KMS-11 (cell line): ENCODE data around the gene RAI2.

Experiments used
- H2AFZ ChIP-seq: fragments of 200-600 bp; sonication (generic); 2 replicates; pipeline ENCODE4 v1.6.1; 2016; ENCODE audit warnings: antibody characterized with exemption, mixed run types, low read depth
- H3K27ac ChIP-seq: fragments of 200-600 bp; sonication (generic); 2 replicates; pipeline ENCODE4 v1.6.1; 2016; ENCODE audit warnings: mild to moderate bottlenecking, mixed run types
- H3K27me3 ChIP-seq: fragments of 200-600 bp; sonication (generic); 2 replicates; pipeline ENCODE4 v1.6.1; 2017; ENCODE audit warnings: mild to moderate bottlenecking, low read depth, mixed run types, moderate library complexity; ENCODE audit not compliant: insufficient read depth
- H3K36me3 ChIP-seq: fragments of 200-600 bp; sonication (generic); 2 replicates; pipeline ENCODE4 v1.6.1; 2017; ENCODE audit warnings: mild to moderate bottlenecking, mixed run types; ENCODE audit not compliant: insufficient read depth
- H3K4me1 ChIP-seq: fragments of 200-600 bp; sonication (generic); 2 replicates; pipeline ENCODE4 v1.6.1; 2016; ENCODE audit warnings: mild to moderate bottlenecking, low read depth, mixed run types; ENCODE audit not compliant: poor library complexity, severe bottlenecking
- H3K4me2 ChIP-seq: fragments of 200-600 bp; sonication (generic); 2 replicates; pipeline ENCODE4 v1.7.0; 2016; ENCODE audit warnings: mild to moderate bottlenecking, mixed run types
- H3K4me3 ChIP-seq: fragments of 200-600 bp; sonication (generic); IDR thresholded peaks from 2 replicates; pipeline ENCODE4 v1.6.1; 2017; ENCODE audit warnings: low read depth, low read length, mixed read lengths; ENCODE audit not compliant: insufficient read depth
- H3K79me2 ChIP-seq: fragments of 200-600 bp; sonication (generic); 2 replicates; pipeline ENCODE4 v1.6.1; 2016; ENCODE audit warnings: low read depth, mixed run types; ENCODE audit not compliant: insufficient read depth
- H3K9ac ChIP-seq: fragments of 200-600 bp; sonication (generic); 2 replicates; pipeline ENCODE4 v1.6.1; 2016; ENCODE audit warnings: mild to moderate bottlenecking, mixed run types
- H4K20me1 ChIP-seq: fragments of 200-600 bp; sonication (generic); 2 replicates; pipeline ENCODE4 v1.6.1; 2016; ENCODE audit warnings: mild to moderate bottlenecking, mixed run types; ENCODE audit not compliant: insufficient read depth
- TF ChIP-seq, protein P1 (sequence below): fragments of 200-600 bp; sonication (generic); conservative IDR thresholded peaks from 2 replicates; pipeline ENCODE4 v1.6.1; 2017; ENCODE audit warnings: low read depth, mild to moderate bottlenecking, antibody characterized with exemption, low read length, moderate library complexity, mixed read lengths

Gene RAI2

DNA sequence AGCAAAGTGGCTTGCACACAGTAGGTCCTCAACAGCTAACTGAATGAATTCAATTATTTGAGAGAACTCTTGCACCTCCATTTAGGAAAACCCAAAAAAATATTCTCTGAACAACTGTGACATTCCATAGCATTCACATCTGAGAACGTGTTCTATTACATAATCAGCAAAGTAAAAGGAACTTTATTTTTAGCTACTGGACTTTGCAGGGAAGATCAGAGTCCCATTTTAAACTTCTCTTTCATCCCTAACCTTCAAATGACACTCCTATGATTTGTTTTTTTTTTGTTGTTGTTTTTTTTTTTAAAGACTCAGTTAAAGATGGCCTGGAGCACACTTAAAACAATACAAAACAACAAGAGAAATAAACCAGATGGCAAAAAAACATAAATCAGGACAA, 30.9 kb downstream of the RAI2 start:
- no peaks in the 10 kb centered on the region for H3K79me2 ChIP-seq
- no peak overlapping the region for H3K9ac ChIP-seq
- H3K27ac ChIP-seq, result no peak overlapping the region
- TF ChIP-seq, protein P1, sequence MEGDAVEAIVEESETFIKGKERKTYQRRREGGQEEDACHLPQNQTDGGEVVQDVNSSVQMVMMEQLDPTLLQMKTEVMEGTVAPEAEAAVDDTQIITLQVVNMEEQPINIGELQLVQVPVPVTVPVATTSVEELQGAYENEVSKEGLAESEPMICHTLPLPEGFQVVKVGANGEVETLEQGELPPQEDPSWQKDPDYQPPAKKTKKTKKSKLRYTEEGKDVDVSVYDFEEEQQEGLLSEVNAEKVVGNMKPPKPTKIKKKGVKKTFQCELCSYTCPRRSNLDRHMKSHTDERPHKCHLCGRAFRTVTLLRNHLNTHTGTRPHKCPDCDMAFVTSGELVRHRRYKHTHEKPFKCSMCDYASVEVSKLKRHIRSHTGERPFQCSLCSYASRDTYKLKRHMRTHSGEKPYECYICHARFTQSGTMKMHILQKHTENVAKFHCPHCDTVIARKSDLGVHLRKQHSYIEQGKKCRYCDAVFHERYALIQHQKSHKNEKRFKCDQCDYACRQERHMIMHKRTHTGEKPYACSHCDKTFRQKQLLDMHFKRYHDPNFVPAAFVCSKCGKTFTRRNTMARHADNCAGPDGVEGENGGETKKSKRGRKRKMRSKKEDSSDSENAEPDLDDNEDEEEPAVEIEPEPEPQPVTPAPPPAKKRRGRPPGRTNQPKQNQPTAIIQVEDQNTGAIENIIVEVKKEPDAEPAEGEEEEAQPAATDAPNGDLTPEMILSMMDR, result no peak
- H3K36me3 ChIP-seq, result no peaks in the 10 kb centered on the region
- H2AFZ ChIP-seq, result no peak overlapping the region
- no peak overlapping the region for H3K4me3 ChIP-seq
- no peak overlapping the region for H3K4me2 ChIP-seq
- no peaks in the 10 kb centered on the region for H3K4me1 ChIP-seq
- no peaks in the 10 kb centered on the region for H4K20me1 ChIP-seq
- H3K27me3 ChIP-seq, result no peaks in the 10 kb centered on the region

DNA sequence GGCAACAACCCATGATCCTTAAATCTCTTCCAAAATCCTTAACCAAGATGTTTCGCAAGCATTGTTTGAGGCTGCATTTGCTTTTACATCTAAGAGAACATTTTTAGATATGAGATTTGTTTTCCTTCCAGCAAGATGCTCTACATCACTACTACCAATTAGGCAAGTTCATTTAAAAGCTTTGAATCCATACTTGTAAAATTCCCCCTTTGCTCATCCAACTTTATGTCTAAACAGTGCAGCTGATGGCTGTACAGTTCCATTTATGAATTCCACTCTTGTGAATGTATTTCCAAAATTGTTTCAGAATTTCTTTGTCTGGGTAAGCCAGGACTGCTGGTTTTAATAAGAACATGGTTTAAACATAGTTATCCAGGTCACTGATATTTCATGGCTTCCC, 31.5 kb downstream of the RAI2 start:
- Histone ChIP-seq H4K20me1 (no peaks in the 10 kb centered on the region), H3K79me2 (no peaks in the 10 kb centered on the region), H3K36me3 (no peaks in the 10 kb centered on the region), H3K27ac (no peak overlapping the region), H3K4me3 (no peak overlapping the region), H3K9ac (no peak overlapping the region), H3K4me2 (no peak overlapping the region), H3K4me1 (no peaks in the 10 kb centered on the region), H3K27me3 (no peaks in the 10 kb centered on the region), H2AFZ (no peak overlapping the region)
- TF ChIP-seq, protein P1, result no peak

DNA sequence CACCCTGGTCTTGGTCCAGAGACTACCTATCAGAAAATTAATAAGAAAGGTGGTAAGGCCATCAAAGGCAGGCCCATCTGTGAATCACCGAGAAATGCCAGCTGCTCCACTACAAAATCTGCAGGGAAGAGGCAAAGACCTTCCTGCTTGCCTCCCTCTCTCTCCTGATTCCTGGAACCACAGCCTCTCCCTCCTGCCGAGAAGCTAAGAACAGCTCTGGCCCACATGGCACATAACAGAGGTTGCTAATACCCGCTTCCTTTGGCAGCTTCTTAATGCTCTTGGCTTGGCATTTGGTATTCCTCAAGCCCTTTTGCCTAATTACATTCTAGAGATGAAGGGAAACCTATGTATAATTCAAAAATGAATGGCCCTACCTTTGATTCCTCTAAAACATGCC, 32.9 kb downstream of the RAI2 start:
- no peak overlapping the region for H3K4me3 ChIP-seq
- no peak overlapping the region for H3K9ac ChIP-seq
- TF ChIP-seq, protein P1, result no peak
- no peak overlapping the region for H3K4me2 ChIP-seq
- no peaks in the 10 kb centered on the region for H3K79me2 ChIP-seq
- H3K36me3 ChIP-seq, result no peaks in the 10 kb centered on the region
- H3K27me3 ChIP-seq, result no peaks in the 10 kb centered on the region
- H2AFZ ChIP-seq, result no peak overlapping the region
- no peak overlapping the region for H3K27ac ChIP-seq
- H3K4me1 ChIP-seq, result no peaks in the 10 kb centered on the region
- H4K20me1 ChIP-seq, result no peaks in the 10 kb centered on the region

DNA sequence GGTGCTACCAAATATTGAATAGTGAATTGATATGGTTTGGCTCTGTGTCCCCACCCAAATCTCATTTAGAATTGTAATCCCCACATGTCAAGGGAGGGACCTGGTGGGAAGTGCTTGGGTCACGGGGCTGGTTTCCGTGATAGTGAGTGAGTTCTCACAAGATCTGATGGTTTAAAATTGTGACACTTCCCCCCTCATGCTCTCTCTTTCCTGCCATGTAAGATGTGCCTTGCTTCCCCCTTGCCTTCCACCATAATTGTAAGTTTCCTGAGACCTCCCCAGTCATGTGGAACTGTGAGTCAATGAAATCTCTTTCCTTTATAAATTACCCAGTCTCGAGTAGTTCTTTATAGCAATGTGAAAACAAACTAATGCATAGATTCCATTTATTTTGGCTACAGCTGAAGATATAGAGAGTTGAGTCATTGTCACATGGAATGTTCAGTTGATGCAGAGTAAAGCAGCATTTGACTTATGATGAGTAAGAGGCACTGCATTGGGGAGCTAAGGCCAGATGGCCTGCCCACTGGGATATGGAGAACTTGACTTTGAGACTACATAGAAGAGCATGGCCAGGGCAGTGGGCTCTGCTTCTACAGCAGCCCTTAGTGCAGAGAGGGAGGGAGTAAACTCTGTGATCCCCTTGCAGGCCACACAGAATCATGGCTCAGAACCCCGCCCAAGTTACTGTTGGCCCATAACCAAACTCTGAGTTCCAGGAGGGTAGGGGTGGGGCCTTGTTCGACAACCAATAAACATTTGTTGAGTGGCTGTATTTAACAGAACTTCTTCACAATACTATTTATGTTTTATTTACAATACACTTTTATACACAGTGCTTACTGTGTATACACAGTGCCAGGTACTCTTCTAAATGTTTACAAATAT, 34.2 kb downstream of the RAI2 start:
- Histone ChIP-seq H3K4me2 (no peak overlapping the region), H3K27me3 (no peaks in the 10 kb centered on the region), H3K79me2 (no peaks in the 10 kb centered on the region), H3K9ac (no peak overlapping the region), H3K27ac (no peak overlapping the region), H2AFZ (no peak overlapping the region), H3K36me3 (no peaks in the 10 kb centered on the region), H4K20me1 (no peaks in the 10 kb centered on the region), H3K4me1 (no peaks in the 10 kb centered on the region), H3K4me3 (no peak overlapping the region)
- TF ChIP-seq, protein P1, result no peak
